SK-N-SH (cell line): Measurements from ENCODE around the gene VGLL3. TPM values are rescaled to one million over a fixed set of nuclear protein-coding genes. Genes with fewer than 3 reads are reported as not detected.
"Not testable (repeated sequence)": the region's sequence is repeated elsewhere in the genome, so short reads cannot be mapped to it uniquely, and the experiment has no call there.

Experiments used
- CTCF ChIA-PET: fragments of 300-600, 350-600 bp; formaldehyde crosslinking; extraction: SDS; loops from one replicate; lab custom pipeline; 2021; lab: Yijun Ruan, JAX
- POLR2A ChIA-PET: fragments of 350-600 bp; sonication (Branson Sonifier 250); formaldehyde crosslinking; extraction: SDS; loops from one replicate; lab custom pipeline; 2020; ENCODE audit warnings: antibody characterized with exemption, inconsistent platforms; lab: Yijun Ruan, JAX
- DNase-seq: peaks from one replicate; pipeline ENCODE4 v3.0.0; 2012
- H2AFZ ChIP-seq: fragments of 200-600 bp; sonication (generic); 2 replicates; pipeline ENCODE4 v1.8.1; 2016; ENCODE audit warnings: antibody characterized with exemption, mild to moderate bottlenecking, low read depth
- H3F3A ChIP-seq: fragments of 200-600 bp; sonication (generic); replicated peaks from 2 replicates; pipeline ENCODE3; 2016; ENCODE audit warnings: antibody characterized with exemption, mild to moderate bottlenecking; ENCODE audit not compliant: insufficient read depth
- H3K27ac ChIP-seq, 2 experiments: fragments of 200-500 bp in 1 of 2; fragments of 200-600 bp in 1 of 2; sonication (Bioruptor generic) in 1 of 2; sonication (generic), shearing (Covaris generic) in 1 of 2; 2 replicates each; pipeline versions ENCODE4 v1.5.1 to v1.6.1; 2014 to 2016; ENCODE audit warnings: low read depth in 2 of 2, inconsistent platforms in 1 of 2, low read length in 1 of 2, mild to moderate bottlenecking in 1 of 2, mixed read lengths in 1 of 2
- H3K27me3 ChIP-seq: fragments of 200-600 bp; sonication (generic), shearing (Covaris generic); 2 replicates; pipeline ENCODE4 v1.6.1; 2016; ENCODE audit warnings: mixed run types; ENCODE audit not compliant: insufficient read depth
- H3K36me3 ChIP-seq, 2 experiments: fragments of 200-500 bp in 1 of 2; fragments of 200-600 bp in 1 of 2; sonication (Bioruptor generic) in 1 of 2; sonication (generic) in 1 of 2; replicated peaks in 1 of 2; 2 replicates each; pipeline versions ENCODE3 to v1.5.1; 2014 to 2016; ENCODE audit warnings: low read length in 1 of 2, mild to moderate bottlenecking in 1 of 2; ENCODE audit not compliant: insufficient read depth in 2 of 2, control insufficient read depth in 1 of 2
- H3K4me1 ChIP-seq, 2 experiments: fragments of 200-500 bp in 1 of 2; fragments of 200-600 bp in 1 of 2; sonication (Bioruptor generic) in 1 of 2; sonication (generic), shearing (Covaris generic) in 1 of 2; 2 replicates each; pipeline versions ENCODE4 v1.5.1 to v1.6.1; 2014 to 2016; ENCODE audit warnings: low read depth in 1 of 2, low read length in 1 of 2, mixed run types in 1 of 2; ENCODE audit not compliant: insufficient read depth in 2 of 2, control insufficient read depth in 1 of 2
- H3K4me2 ChIP-seq: fragments of 200-600 bp; sonication (generic), shearing (Covaris generic); 2 replicates; pipeline ENCODE4 v1.6.1; 2017; ENCODE audit warnings: mixed run types
- H3K4me3 ChIP-seq, 2 experiments: fragments of 200-500 bp in 1 of 2; fragments of 200-600 bp in 1 of 2; sonication (Bioruptor generic) in 1 of 2; sonication (generic), shearing (Covaris generic) in 1 of 2; 2 replicates each; pipeline versions ENCODE4 v1.5.1 to v1.8.1; 2014 to 2016; ENCODE audit warnings: low read depth in 2 of 2, inconsistent platforms in 1 of 2, low read length in 1 of 2, mild to moderate bottlenecking in 1 of 2, mixed read lengths in 1 of 2, moderate library complexity in 1 of 2
- H3K79me2 ChIP-seq: fragments of 200-600 bp; sonication (generic); 2 replicates; pipeline ENCODE4 v1.8.1; 2017; ENCODE audit warnings: mild to moderate bottlenecking; ENCODE audit not compliant: insufficient read depth
- H3K9ac ChIP-seq: fragments of 200-600 bp; sonication (generic); 2 replicates; pipeline ENCODE4 v1.6.1; 2017; ENCODE audit warnings: mixed run types
- H3K9me2 ChIP-seq: fragments of 200-600 bp; sonication (generic); 2 replicates; pipeline ENCODE4 v1.6.1; 2017; ENCODE audit warnings: mixed run types
- H3K9me3 ChIP-seq: fragments of 200-600 bp; sonication (generic); 2 replicates; pipeline ENCODE4 v1.6.1; 2017; ENCODE audit warnings: mixed run types, mild to moderate bottlenecking, moderate library complexity
- H4K20me1 ChIP-seq: fragments of 200-600 bp; sonication (generic); 2 replicates; pipeline ENCODE4 v1.6.1; 2017; ENCODE audit warnings: mild to moderate bottlenecking, mixed run types; ENCODE audit not compliant: insufficient read depth
- ELF1 ChIP-seq: IDR thresholded peaks from 2 replicates; pipeline ENCODE4 v1.4.0; 2012
- EP300 ChIP-seq, 2 experiments: IDR thresholded peaks; 2 replicates each; pipeline versions ENCODE4 v1.4.0 to v1.6.1; 2012; ENCODE audit warnings: borderline replicate concordance in 1 of 2, low read depth in 1 of 2, low read length in 1 of 2
- EZH2phosphoT487 ChIP-seq: fragments of 200-600 bp; sonication (generic); IDR thresholded peaks from 2 replicates; pipeline ENCODE4 v1.6.1; 2017; ENCODE audit warnings: low read depth, mixed run types, mild to moderate bottlenecking, antibody characterized with exemption, moderate library complexity, borderline replicate concordance
- FOXJ3 ChIP-seq: sonication (generic); formaldehyde crosslinking; IDR thresholded peaks from 2 replicates; pipeline ENCODE4 v1.5.1; 2020; ENCODE audit warnings: mild to moderate bottlenecking, missing genetic modification reagents
- GATA2 ChIP-seq: sonication (generic); formaldehyde crosslinking; IDR thresholded peaks from 2 replicates; pipeline ENCODE4 v1.5.0; 2020; ENCODE audit warnings: mild to moderate bottlenecking, missing genetic modification reagents
- JUND ChIP-seq: IDR thresholded peaks from 2 replicates; pipeline ENCODE4 v1.4.0; 2012
- MAX ChIP-seq: IDR thresholded peaks from 2 replicates; pipeline ENCODE4 v1.4.0; 2012; ENCODE audit warnings: low read depth
- MXI1 ChIP-seq: IDR thresholded peaks from 2 replicates; pipeline ENCODE4 v1.6.1; 2012; ENCODE audit warnings: mild to moderate bottlenecking, low read depth, low read length, improper control_type of control experiment
- NFIC ChIP-seq: IDR thresholded peaks from 2 replicates; pipeline ENCODE4 v1.4.0; 2012; ENCODE audit warnings: borderline replicate concordance
- PBX3 ChIP-seq: IDR thresholded peaks from 2 replicates; pipeline ENCODE4; 2012
- POLR2AphosphoS5 ChIP-seq: IDR thresholded peaks from 2 replicates; pipeline ENCODE4 v1.6.1; 2012; ENCODE audit warnings: low read depth, low read length
- RAD21 ChIP-seq: IDR thresholded peaks from 2 replicates; pipeline ENCODE4 v1.6.1; 2012; ENCODE audit warnings: mild to moderate bottlenecking, low read length
- RXRA ChIP-seq: IDR thresholded peaks from 2 replicates; pipeline ENCODE4 v1.4.0; 2012; ENCODE audit warnings: low read depth, mild to moderate bottlenecking, borderline replicate concordance
- SMC3 ChIP-seq: IDR thresholded peaks from 2 replicates; pipeline ENCODE4 v1.6.1; 2012; ENCODE audit warnings: low read depth, low read length, improper control_type of control experiment
- TAF1 ChIP-seq: IDR thresholded peaks from 2 replicates; pipeline ENCODE4 v1.6.1; 2012; ENCODE audit warnings: low read depth, mild to moderate bottlenecking, low read length, moderate library complexity, borderline replicate concordance
- TCF12 ChIP-seq: IDR thresholded peaks from 2 replicates; pipeline ENCODE4 v1.4.0; 2012
- USF2 ChIP-seq: fragments of 150-350 bp; IDR thresholded peaks from 2 replicates; pipeline ENCODE4 v1.6.1; 2017; ENCODE audit warnings: antibody characterized with exemption, low read length, low read depth, borderline replicate concordance
- YY1 ChIP-seq: IDR thresholded peaks from 2 replicates; pipeline ENCODE4 v1.4.0; 2012; ENCODE audit warnings: low read depth, mild to moderate bottlenecking
- WGBS: methylation state at CpG from one replicate; pipeline ENCODE4 v1.1.6; 2017; ENCODE audit warnings: low lambda C conversion rate; 5-methylcytosine and 5-hydroxymethylcytosine counted together
- polyA plus RNA-seq, 3 experiments: library from polyadenylated mRNA; depleted of rRNA; stranded (reverse); fragments of >200 nt; gene quantifications; 2 replicates each; pipeline ENCODE4 v1.2.3, GENCODE V29; 2012
- TF ChIP-seq, protein P1 (sequence below): fragments of 200-600 bp; sonication (generic); IDR thresholded peaks from 2 replicates; pipeline ENCODE4 v1.6.1; 2017; ENCODE audit warnings: antibody characterized with exemption, mild to moderate bottlenecking, moderate library complexity

Gene VGLL3
- polyA plus RNA-seq, 1 of the 3 experiments (the other 2 are of a cell fraction): not detected

- TF ChIP-seq PBX3 (no peak), EP300 (IDR thresholded peaks at IDR 0.05; ENCODE audit: borderline replicate concordance in 1 of 2, low read depth in 1 of 2, low read length in 1 of 2) (no peak), RXRA (no peak), EZH2phosphoT487 (no peak)
- TF ChIP-seq, all 33 proteins: peak for 0
Observed at GRCh38 chr3:86976219-86976618, 14.7 kb downstream of the VGLL3 start (continued).

- H3K4me3 ChIP-seq, H3K9me2 ChIP-seq, DNase-seq, H2AFZ ChIP-seq, H3K27me3 ChIP-seq, H3K36me3 ChIP-seq, H3F3A ChIP-seq, H4K20me1 ChIP-seq, H3K27ac ChIP-seq, H3K9me3 ChIP-seq, H3K4me1 ChIP-seq, H3K4me2 ChIP-seq, POLR2A ChIA-PET, H3K79me2 ChIP-seq, H3K9ac ChIP-seq: not testable (repeated sequence)
- WGBS: 27% methylated on average over 8 of the region's 8 CpGs
- CTCF ChIA-PET: interaction anchor here (0.5 to 2.2 kb wide), 2 partner anchors 17 to 194 kb away, joined by 3 to 6 read pairs; partner anchors contain the start of gene VGLL3
Observed at GRCh38 chr3:86974177-86974576, 16.8 kb downstream of the VGLL3 start.

DNA sequence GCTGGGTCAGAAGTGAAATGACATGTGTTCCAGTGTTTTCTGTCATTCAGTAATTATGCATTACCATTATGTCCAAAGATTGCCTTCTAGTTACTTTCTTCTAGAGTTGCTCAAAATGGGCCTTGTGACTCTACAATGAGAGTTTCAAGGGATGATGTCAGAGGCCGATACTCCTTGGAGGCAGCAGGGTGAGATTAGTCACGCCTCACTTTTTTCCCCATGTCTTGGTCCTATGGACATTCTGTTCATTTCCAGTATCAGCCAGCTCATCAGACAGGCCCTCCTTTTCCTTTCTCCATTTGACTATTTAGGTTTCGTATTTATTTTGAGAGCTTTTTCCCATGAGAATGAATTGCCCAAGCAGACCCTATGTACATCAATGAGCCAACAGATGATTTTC, 17.5 kb downstream of the VGLL3 start:
- Histone ChIP-seq H3K27ac (no peak overlapping the region), H3K9me2 (no peaks in the 10 kb centered on the region), H3K4me1 (no peaks in the 10 kb centered on the region), H3K36me3 (no peaks in the 10 kb centered on the region), H3K4me3 (no peak overlapping the region), H3K27me3 (peaks cover 8% of the 10 kb centered on the region; the same call in 1 of the 2 replicates), H3F3A (no peaks in the 10 kb centered on the region), H3K9me3 (no peaks in the 10 kb centered on the region), H3K9ac (no peak overlapping the region), H4K20me1 (no peaks in the 10 kb centered on the region), H3K79me2 (no peaks in the 10 kb centered on the region), H3K4me2 (no peak overlapping the region), H2AFZ (no peak overlapping the region)
- ChIA-PET POLR2A (no interaction called here), CTCF (interaction anchor here (0.5 to 2.2 kb wide), 2 partner anchors 18 to 195 kb away, joined by 3 to 6 read pairs; partner anchors contain the start of gene VGLL3)
- TF ChIP-seq, protein P1, sequence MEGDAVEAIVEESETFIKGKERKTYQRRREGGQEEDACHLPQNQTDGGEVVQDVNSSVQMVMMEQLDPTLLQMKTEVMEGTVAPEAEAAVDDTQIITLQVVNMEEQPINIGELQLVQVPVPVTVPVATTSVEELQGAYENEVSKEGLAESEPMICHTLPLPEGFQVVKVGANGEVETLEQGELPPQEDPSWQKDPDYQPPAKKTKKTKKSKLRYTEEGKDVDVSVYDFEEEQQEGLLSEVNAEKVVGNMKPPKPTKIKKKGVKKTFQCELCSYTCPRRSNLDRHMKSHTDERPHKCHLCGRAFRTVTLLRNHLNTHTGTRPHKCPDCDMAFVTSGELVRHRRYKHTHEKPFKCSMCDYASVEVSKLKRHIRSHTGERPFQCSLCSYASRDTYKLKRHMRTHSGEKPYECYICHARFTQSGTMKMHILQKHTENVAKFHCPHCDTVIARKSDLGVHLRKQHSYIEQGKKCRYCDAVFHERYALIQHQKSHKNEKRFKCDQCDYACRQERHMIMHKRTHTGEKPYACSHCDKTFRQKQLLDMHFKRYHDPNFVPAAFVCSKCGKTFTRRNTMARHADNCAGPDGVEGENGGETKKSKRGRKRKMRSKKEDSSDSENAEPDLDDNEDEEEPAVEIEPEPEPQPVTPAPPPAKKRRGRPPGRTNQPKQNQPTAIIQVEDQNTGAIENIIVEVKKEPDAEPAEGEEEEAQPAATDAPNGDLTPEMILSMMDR: no peak
- TF ChIP-seq EP300 (IDR thresholded peaks at IDR 0.05; ENCODE audit: borderline replicate concordance in 1 of 2, low read depth in 1 of 2, low read length in 1 of 2): no peak
- no peak for TF ChIP-seq MAX
- TF ChIP-seq USF2: no peak
- TF ChIP-seq TAF1: no peak
- TF ChIP-seq NFIC: no peak
- TF ChIP-seq POLR2AphosphoS5: no peak
- TF ChIP-seq TCF12: no peak
- no peak for TF ChIP-seq RAD21
- TF ChIP-seq JUND: no peak
- TF ChIP-seq RXRA: no peak
- TF ChIP-seq SMC3: no peak
- TF ChIP-seq MXI1: no peak
- TF ChIP-seq YY1: no peak
- TF ChIP-seq FOXJ3 (CRISPR knock-in tag): no peak
- no peak for TF ChIP-seq ELF1
- TF ChIP-seq EZH2phosphoT487: no peak
- no peak for TF ChIP-seq PBX3
- no peak for TF ChIP-seq GATA2
- 17% methylated on average over 3 of the region's 3 CpGs for WGBS
- DNase-seq: no peak
